Activated T-cell treated with anti-CD3 and anti-CD28 coated beads for 4 hours (primary cell): ENCODE results near the gene MYADM.
A peak's percentile ranks its signal among the peaks of the same experiment; 100 is the strongest.
"Not testable (repeated sequence)": the region's sequence is repeated elsewhere in the genome, so short reads cannot be mapped to it uniquely, and the experiment has no call there.

ENCODE experiments used
- DNase-seq: peaks from one replicate; pipeline ENCODE4 v3.0.0-alpha.2; 2020

MYADM gene

GRCh38 chr19:53867225-53868090 lies at the start of gene MYADM:
MYADM (plus strand) TSS chr19:53867883; CDS start chr19:53873530, 5,647 bp downstream.
- peak; percentile 99 for DNase-seq

GRCh38 chr19:53818756-53819155 lies 48.9 kb upstream of the MYADM start:
- no peak for DNase-seq

GRCh38 chr19:53819861-53820260 lies 47.8 kb upstream of the MYADM start:
- no peak for DNase-seq

GRCh38 chr19:53823380-53824120 lies 44.1 kb upstream of the MYADM start:
- no peak for DNase-seq

- no peak for DNase-seq
Observed at GRCh38 chr19:53824134-53824611, 43.5 kb upstream of the MYADM start, which contains the start of gene NLRP12. NLRP12 (minus strand) TSS chr19:53824314; CDS start chr19:53824174, 140 bp downstream.

- no peak for DNase-seq
Observed at GRCh38 chr19:53826876-53827275, 40.8 kb upstream of the MYADM start.

GRCh38 chr19:53828531-53828930 lies 39.2 kb upstream of the MYADM start:
- no peak for DNase-seq

GRCh38 chr19:53832861-53833260 lies 34.8 kb upstream of the MYADM start:
- DNase-seq: not testable (repeated sequence)

- not testable (repeated sequence) for DNase-seq
Observed at GRCh38 chr19:53838446-53838845, 29.2 kb upstream of the MYADM start.

GRCh38 chr19:53840241-53840640 lies 27.4 kb upstream of the MYADM start:
- DNase-seq: not testable (repeated sequence)

GRCh38 chr19:53840914-53841313 lies 26.8 kb upstream of the MYADM start:
- DNase-seq: not testable (repeated sequence)

GRCh38 chr19:53844849-53845246 lies 22.8 kb upstream of the MYADM start:
- no peak for DNase-seq

- DNase-seq: no peak
Observed at GRCh38 chr19:53847555-53847954, 20.1 kb upstream of the MYADM start.

GRCh38 chr19:53849237-53849676 lies 18.4 kb upstream of the MYADM start:
- DNase-seq: no peak

- no peak for DNase-seq
Observed at GRCh38 chr19:53853707-53854106, 14.0 kb upstream of the MYADM start.

- DNase-seq: no peak
Observed at GRCh38 chr19:53864308-53864836, 3.3 kb upstream of the MYADM start.

- DNase-seq: no peak
Observed at GRCh38 chr19:53865523-53865917, 2.2 kb upstream of the MYADM start.

GRCh38 chr19:53865918-53866864 lies 1.5 kb upstream of the MYADM start:
- DNase-seq: no peak

- no peak for DNase-seq
Observed at GRCh38 chr19:53866865-53867224, 838 bp upstream of the MYADM start.

- DNase-seq: no peak
Observed at GRCh38 chr19:53868091-53868891, 608 bp downstream of the MYADM start.
